ENCODE measurements around the gene TAPBP.
"Not testable (repeated sequence)": the region's sequence is repeated elsewhere in the genome, so short reads cannot be mapped to it uniquely, and the experiment has no call there.

Gene TAPBP

DNA sequence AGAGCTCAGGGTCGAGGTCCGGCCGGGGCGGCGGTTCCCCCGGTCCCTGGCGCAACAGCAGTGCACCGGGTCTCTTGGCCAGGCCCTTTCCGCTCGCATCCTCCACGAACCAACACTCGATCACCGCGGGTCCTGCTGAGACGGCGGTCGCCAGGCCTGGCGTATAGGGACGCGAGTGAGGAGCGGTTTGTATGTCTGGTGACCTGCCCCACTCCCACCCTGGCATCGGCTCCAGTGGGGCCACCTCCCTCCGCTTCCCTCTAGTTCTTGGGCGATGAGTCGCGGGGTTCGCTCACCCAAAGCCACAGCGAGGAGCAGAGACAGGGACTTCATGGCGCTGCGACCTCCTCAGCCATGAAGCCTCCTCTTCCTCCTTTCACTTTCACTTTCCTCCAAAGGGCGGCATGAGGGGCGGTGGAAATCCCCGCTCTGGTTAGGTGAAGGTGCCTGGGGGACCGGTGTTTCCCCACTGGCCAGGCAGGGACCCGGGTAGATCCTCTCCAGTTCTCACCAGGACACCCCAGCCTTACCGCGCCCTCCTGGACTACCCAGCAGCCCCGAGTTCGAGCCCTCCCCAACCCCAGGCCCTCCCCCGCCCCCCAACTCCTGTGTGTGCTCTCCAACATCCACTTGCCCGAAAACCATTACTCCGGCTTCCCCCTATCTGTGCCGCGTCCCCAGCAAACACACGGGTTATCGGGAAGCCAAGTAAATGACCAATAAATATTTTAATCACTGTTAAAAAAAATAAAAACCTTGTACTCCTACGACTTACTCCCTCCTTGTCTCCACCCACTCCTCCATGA lies at the start of gene TAPBP:
TSS of gene TAPBP (minus strand) at position 370 of the 806 bp plus-strand sequence. CDS start at position 333, 37 bp downstream.
- TF ChIP-seq, protein P1, sequence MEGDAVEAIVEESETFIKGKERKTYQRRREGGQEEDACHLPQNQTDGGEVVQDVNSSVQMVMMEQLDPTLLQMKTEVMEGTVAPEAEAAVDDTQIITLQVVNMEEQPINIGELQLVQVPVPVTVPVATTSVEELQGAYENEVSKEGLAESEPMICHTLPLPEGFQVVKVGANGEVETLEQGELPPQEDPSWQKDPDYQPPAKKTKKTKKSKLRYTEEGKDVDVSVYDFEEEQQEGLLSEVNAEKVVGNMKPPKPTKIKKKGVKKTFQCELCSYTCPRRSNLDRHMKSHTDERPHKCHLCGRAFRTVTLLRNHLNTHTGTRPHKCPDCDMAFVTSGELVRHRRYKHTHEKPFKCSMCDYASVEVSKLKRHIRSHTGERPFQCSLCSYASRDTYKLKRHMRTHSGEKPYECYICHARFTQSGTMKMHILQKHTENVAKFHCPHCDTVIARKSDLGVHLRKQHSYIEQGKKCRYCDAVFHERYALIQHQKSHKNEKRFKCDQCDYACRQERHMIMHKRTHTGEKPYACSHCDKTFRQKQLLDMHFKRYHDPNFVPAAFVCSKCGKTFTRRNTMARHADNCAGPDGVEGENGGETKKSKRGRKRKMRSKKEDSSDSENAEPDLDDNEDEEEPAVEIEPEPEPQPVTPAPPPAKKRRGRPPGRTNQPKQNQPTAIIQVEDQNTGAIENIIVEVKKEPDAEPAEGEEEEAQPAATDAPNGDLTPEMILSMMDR (conservative IDR thresholded peaks at IDR 0.05; ENCODE audit: low read length) = no peak
- peak; percentile 46 for DNase-seq (ENCODE audit: low read depth)

DNA sequence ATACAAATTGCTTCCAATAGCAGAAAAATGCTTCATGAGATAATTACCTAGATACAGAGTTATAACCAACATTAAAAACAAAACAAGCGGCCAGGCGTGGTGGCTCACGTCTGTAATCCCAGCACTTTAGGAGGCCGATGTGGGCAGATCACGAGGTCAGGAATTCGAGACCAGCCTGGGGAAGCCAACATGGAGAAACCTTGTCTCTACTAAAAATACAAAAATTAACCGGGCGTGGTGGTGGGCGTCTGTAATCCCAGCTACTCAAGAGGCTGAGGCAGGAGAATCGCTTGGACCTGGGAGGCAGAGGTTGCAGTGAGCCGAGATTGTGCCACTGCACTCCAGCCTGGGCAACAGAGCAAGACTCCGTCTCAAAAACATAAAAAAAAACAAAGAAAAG lies 49.6 kb upstream of the TAPBP start:
- not testable (repeated sequence) for H3K4me3 ChIP-seq (ENCODE audit: low read length); DNase-seq (ENCODE audit: low read depth)

More for the DNA sequence above, at the start of gene TAPBP:
- H3K4me3 ChIP-seq (ENCODE audit: low read length) = peak within 1 kb of the TSS; percentile 94

DNA sequence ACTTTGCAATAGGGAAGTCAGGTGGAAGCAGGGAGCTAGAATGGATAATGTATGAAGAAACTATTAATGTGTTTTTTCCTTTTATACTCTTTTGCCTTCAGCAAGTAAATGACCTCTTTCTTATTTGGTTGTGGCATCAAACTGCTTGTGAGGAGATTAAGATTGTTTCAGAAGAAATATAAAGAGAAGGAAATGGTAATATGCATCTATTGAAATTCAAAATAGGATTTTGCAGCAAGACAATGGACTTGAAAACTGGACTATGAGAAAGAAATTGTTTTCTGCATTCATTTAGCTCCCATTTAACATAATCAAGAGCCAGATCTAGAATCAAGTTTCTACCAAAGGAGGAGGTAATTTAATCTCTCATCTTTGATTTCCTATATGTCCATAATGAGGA lies 45.5 kb upstream of the TAPBP start:
- TF ChIP-seq, protein P1 (conservative IDR thresholded peaks at IDR 0.05; ENCODE audit: low read length) = no peak
- H3K4me3 ChIP-seq (ENCODE audit: low read length) = no peak overlapping the region
- no peak for DNase-seq (ENCODE audit: low read depth)

DNA sequence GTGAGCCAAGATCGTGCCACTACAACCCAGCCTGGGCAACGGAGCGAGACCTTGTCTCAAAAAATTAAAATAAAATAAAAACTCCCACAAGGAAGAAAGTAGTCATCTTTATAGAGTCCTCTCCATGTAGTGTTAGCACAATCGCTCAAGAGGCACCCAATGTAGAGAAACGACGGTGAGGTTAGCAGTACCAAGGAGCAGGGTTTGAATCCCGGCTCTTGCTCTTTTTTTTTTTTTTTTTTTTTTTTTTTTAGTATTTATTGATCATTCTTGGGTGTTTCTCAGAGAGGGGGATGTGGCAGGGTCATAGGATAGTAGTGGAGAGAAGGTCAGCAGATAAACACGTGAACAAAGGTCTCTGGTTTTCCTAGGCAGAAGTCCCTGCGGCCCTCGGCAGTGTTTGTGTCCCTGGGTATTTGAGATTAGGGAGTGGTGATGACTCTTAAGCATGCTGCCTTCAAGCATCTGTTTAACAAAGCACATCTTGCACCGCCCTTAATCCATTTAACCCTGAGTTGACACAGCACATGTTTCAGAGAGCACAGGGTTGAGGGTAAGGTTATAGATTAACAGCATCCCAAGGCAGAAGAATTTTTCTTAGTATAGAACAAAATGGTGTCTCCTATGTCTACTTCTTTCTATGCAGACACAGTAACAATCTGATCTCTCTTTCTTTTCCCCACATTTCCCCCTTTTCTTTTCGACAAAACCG lies 43.4 kb upstream of the TAPBP start:
- not testable (repeated sequence) for H3K4me3 ChIP-seq (ENCODE audit: low read length); DNase-seq (ENCODE audit: low read depth)

DNA sequence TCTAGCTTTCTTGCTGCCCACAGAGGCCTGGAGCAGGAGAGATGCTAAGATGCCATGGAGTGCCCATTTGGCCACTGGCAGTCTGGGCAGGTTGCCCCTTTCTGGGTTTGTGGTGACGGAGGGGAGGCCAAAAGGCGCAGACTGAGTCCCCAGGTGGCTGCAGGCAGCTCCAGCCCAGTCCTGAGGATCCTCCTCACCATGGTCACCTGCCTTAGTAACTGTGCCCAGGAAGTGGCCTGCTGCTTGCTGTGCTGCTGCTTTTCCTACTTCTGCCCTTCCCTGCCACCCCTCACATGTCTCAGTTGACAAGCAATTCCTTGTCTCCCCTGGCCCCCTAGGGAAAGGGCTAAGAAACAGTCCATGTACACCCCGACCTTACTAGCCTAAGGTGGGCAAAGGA lies 42.4 kb upstream of the TAPBP start:
- TF ChIP-seq, protein P1 (conservative IDR thresholded peaks at IDR 0.05; ENCODE audit: low read length) = no peak
- no peak overlapping the region for H3K4me3 ChIP-seq (ENCODE audit: low read length)
- DNase-seq (ENCODE audit: low read depth) = no peak

GRCh38 chr6:33355860-33356259 lies 42.0 kb upstream of the TAPBP start:
- DNase-seq (ENCODE audit: low read depth); H3K4me3 ChIP-seq (ENCODE audit: low read length): not testable (repeated sequence)

GRCh38 chr6:33347816-33348215 lies 33.9 kb upstream of the TAPBP start:
- H3K4me3 ChIP-seq (ENCODE audit: low read length) = no peak overlapping the region
- TF ChIP-seq, protein P1 (conservative IDR thresholded peaks at IDR 0.05; ENCODE audit: low read length) = no peak
- DNase-seq (ENCODE audit: low read depth) = no peak

GRCh38 chr6:33346972-33347371 lies 33.1 kb upstream of the TAPBP start:
- H3K4me3 ChIP-seq (ENCODE audit: low read length); DNase-seq (ENCODE audit: low read depth): not testable (repeated sequence)
